ENCODE results near the gene SPTBN1.

SPTBN1 gene

GRCh38 chr2:54572262-54572635, 116.1 kb downstream of the SPTBN1 start:
- no peak overlapping the region for H3K4me3 ChIP-seq (ENCODE audit: low read length)
- H3K4me1 ChIP-seq (ENCODE audit: low read length), result peaks cover 41% of the 10 kb centered on the region
- H3K27me3 ChIP-seq (ENCODE audit: low read depth, low read length), result no peaks in the 10 kb centered on the region
- no peaks in the 10 kb centered on the region; the same call in 1 of the 2 replicates for H3K79me2 ChIP-seq (ENCODE audit: low read length)
- no peaks in the 10 kb centered on the region for H3K9me3 ChIP-seq (ENCODE audit: insufficient read depth, low read length)
- H3K4me2 ChIP-seq (ENCODE audit: low read length), result no peak overlapping the region
- H3K36me3 ChIP-seq (replicated peaks; ENCODE audit: low read depth, low read length), result no peaks in the 10 kb centered on the region
- H3K27ac ChIP-seq (ENCODE audit: low read length), result no peak overlapping the region
- no peaks in the 10 kb centered on the region for H4K20me1 ChIP-seq (ENCODE audit: insufficient read depth, low read length)
- no peak overlapping the region for H3K9ac ChIP-seq (ENCODE audit: low read length)
- TF ChIP-seq EZH2phosphoT487 (IDR thresholded peaks at IDR 0.05; ENCODE audit: low read depth), result no peak
- TF ChIP-seq, protein P1, sequence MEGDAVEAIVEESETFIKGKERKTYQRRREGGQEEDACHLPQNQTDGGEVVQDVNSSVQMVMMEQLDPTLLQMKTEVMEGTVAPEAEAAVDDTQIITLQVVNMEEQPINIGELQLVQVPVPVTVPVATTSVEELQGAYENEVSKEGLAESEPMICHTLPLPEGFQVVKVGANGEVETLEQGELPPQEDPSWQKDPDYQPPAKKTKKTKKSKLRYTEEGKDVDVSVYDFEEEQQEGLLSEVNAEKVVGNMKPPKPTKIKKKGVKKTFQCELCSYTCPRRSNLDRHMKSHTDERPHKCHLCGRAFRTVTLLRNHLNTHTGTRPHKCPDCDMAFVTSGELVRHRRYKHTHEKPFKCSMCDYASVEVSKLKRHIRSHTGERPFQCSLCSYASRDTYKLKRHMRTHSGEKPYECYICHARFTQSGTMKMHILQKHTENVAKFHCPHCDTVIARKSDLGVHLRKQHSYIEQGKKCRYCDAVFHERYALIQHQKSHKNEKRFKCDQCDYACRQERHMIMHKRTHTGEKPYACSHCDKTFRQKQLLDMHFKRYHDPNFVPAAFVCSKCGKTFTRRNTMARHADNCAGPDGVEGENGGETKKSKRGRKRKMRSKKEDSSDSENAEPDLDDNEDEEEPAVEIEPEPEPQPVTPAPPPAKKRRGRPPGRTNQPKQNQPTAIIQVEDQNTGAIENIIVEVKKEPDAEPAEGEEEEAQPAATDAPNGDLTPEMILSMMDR (IDR thresholded peaks at IDR 0.05; ENCODE audit: low read depth, low read length), result no peak
- no peak overlapping the region for H2AFZ ChIP-seq (ENCODE audit: low read depth, low read length)

GRCh38 chr2:54572636-54573536, 116.8 kb downstream of the SPTBN1 start:
- H3K36me3 ChIP-seq (replicated peaks; ENCODE audit: low read depth, low read length), result no peaks in the 10 kb centered on the region
- no peak overlapping the region for H3K4me2 ChIP-seq (ENCODE audit: low read length)
- H4K20me1 ChIP-seq (ENCODE audit: insufficient read depth, low read length), result no peaks in the 10 kb centered on the region
- H3K9me3 ChIP-seq (ENCODE audit: insufficient read depth, low read length), result no peaks in the 10 kb centered on the region
- H3K79me2 ChIP-seq (ENCODE audit: low read length), result no peaks in the 10 kb centered on the region; the same call in 1 of the 2 replicates
- no peak overlapping the region for H3K27ac ChIP-seq (ENCODE audit: low read length)
- TF ChIP-seq, protein P1 (IDR thresholded peaks at IDR 0.05; ENCODE audit: low read depth, low read length), result no peak
- TF ChIP-seq EZH2phosphoT487 (IDR thresholded peaks at IDR 0.05; ENCODE audit: low read depth), result no peak
- H3K27me3 ChIP-seq (ENCODE audit: low read depth, low read length), result no peaks in the 10 kb centered on the region
- no peak overlapping the region for H2AFZ ChIP-seq (ENCODE audit: low read depth, low read length)
- H3K4me1 ChIP-seq (ENCODE audit: low read length), result peaks cover 41% of the 10 kb centered on the region
- H3K4me3 ChIP-seq (ENCODE audit: low read length), result no peak overlapping the region
- no peak overlapping the region for H3K9ac ChIP-seq (ENCODE audit: low read length)

- TF ChIP-seq, protein P1 (IDR thresholded peaks at IDR 0.05; ENCODE audit: low read depth, low read length), result no peak
- no peak for TF ChIP-seq EZH2phosphoT487 (IDR thresholded peaks at IDR 0.05; ENCODE audit: low read depth)
- H3K4me3 ChIP-seq (ENCODE audit: low read length), result no peak overlapping the region
- no peak overlapping the region for H3K4me2 ChIP-seq (ENCODE audit: low read length)
- no peaks in the 10 kb centered on the region for H3K36me3 ChIP-seq (replicated peaks; ENCODE audit: low read depth, low read length)
- H3K27me3 ChIP-seq (ENCODE audit: low read depth, low read length), result no peaks in the 10 kb centered on the region
- H3K79me2 ChIP-seq (ENCODE audit: low read length), result no peaks in the 10 kb centered on the region; the same call in 1 of the 2 replicates
- no peak overlapping the region for H3K9ac ChIP-seq (ENCODE audit: low read length)
- H4K20me1 ChIP-seq (ENCODE audit: insufficient read depth, low read length), result no peaks in the 10 kb centered on the region
- H3K27ac ChIP-seq (ENCODE audit: low read length), result no peak overlapping the region
- H2AFZ ChIP-seq (ENCODE audit: low read depth, low read length), result no peak overlapping the region
- H3K9me3 ChIP-seq (ENCODE audit: insufficient read depth, low read length), result no peaks in the 10 kb centered on the region
- peaks cover 40% of the 10 kb centered on the region for H3K4me1 ChIP-seq (ENCODE audit: low read length)
Measured at GRCh38 chr2:54573537-54573919, 117.4 kb downstream of the SPTBN1 start.

- Histone ChIP-seq H3K27me3 (ENCODE audit: low read depth, low read length) (no peaks in the 10 kb centered on the region), H3K4me3 (ENCODE audit: low read length) (no peak overlapping the region), H3K4me1 (ENCODE audit: low read length) (peaks cover 36% of the 10 kb centered on the region), H3K9ac (ENCODE audit: low read length) (no peak overlapping the region), H3K27ac (ENCODE audit: low read length) (no peak overlapping the region), H3K79me2 (ENCODE audit: low read length) (peaks cover 3% of the 10 kb centered on the region; the same call in 1 of the 2 replicates), H4K20me1 (ENCODE audit: insufficient read depth, low read length) (no peaks in the 10 kb centered on the region), H2AFZ (ENCODE audit: low read depth, low read length) (no peak overlapping the region), H3K4me2 (ENCODE audit: low read length) (no peak overlapping the region), H3K9me3 (ENCODE audit: insufficient read depth, low read length) (no peaks in the 10 kb centered on the region), H3K36me3 (replicated peaks; ENCODE audit: low read depth, low read length) (no peaks in the 10 kb centered on the region)
- TF ChIP-seq, protein P1 (IDR thresholded peaks at IDR 0.05; ENCODE audit: low read depth, low read length), result no peak
- no peak for TF ChIP-seq EZH2phosphoT487 (IDR thresholded peaks at IDR 0.05; ENCODE audit: low read depth)
Measured at GRCh38 chr2:54574107-54574859, 118.2 kb downstream of the SPTBN1 start.
